IPS-20b (cell line): Measurements from ENCODE around the gene ZNF665.
"Not testable (repeated sequence)": the region's sequence is repeated elsewhere in the genome, so short reads cannot be mapped to it uniquely, and the experiment has no call there.

ENCODE experiments used
- H3K27ac ChIP-seq: one replicate; pipeline ENCODE4 v1.5.1; 2013; ENCODE audit warnings: low read length
- H3K27me3 ChIP-seq: 2 replicates; pipeline ENCODE4 v1.6.1; 2013; ENCODE audit warnings: mild to moderate bottlenecking, low read length, inconsistent platforms; ENCODE audit not compliant: insufficient read depth
- H3K36me3 ChIP-seq: 2 replicates; pipeline ENCODE4 v1.6.1; 2013; ENCODE audit warnings: low read depth, mild to moderate bottlenecking, inconsistent platforms, low read length, moderate library complexity; ENCODE audit not compliant: insufficient read depth
- H3K4me1 ChIP-seq: 2 replicates; pipeline ENCODE4 v1.6.1; 2013; ENCODE audit warnings: mild to moderate bottlenecking, control low read depth, inconsistent platforms, low read length, moderate library complexity; ENCODE audit not compliant: insufficient read depth
- H3K4me3 ChIP-seq: 2 replicates; pipeline ENCODE4 v1.5.1; 2013; ENCODE audit warnings: mild to moderate bottlenecking, low read length, inconsistent platforms
- H3K9ac ChIP-seq: 2 replicates; pipeline ENCODE4 v1.6.1; 2013; ENCODE audit warnings: low read depth, mild to moderate bottlenecking, inconsistent platforms, low read length, moderate library complexity
- H3K9me3 ChIP-seq: 2 replicates; pipeline ENCODE4 v1.6.1; 2013; ENCODE audit warnings: mild to moderate bottlenecking, low read depth, low read length, inconsistent platforms; ENCODE audit not compliant: insufficient read depth

Gene ZNF665

GRCh38 chr19:53189691-53190198 lies 3.4 kb downstream of the ZNF665 start:
- H3K27ac ChIP-seq, result not testable (repeated sequence)

DNA sequence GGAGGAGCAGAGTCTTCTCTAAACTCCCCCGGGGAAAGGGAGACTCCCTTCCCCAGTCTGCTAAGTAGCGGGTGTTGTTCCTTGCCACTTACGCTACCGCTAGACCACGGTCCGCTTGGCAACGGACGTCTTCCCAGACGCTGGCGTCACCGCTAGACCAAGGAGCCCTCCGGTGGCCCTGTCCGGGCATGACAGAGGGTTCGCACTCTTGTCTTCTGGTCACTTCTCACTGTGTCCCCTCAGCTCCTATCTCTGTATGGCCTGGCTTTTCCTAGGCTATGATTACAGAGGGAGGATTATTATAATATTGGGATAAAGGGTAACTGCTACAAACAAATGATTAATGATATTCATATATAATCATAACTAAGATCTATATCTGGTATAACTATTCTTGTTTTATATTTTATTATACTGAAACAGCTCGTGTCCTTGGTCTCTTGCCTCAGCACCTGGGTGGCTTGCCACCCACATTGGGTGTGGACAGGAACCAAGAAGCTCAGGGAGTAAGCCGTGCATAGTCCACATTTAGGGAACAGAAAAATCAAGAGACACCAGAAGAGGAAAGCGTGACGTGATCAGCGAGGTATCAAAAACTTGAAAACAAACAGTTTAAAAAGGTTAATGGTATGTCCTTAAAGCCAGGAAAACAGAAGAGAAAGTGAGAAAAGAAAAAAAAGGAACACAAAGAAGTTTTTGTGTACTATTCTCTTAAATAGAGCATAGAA lies 7.8 kb downstream of the ZNF665 start:
- H3K27me3 ChIP-seq, H3K9ac ChIP-seq, H3K9me3 ChIP-seq, H3K27ac ChIP-seq, H3K4me1 ChIP-seq, H3K4me3 ChIP-seq, H3K36me3 ChIP-seq: not testable (repeated sequence)

More at GRCh38 chr19:53189691-53190198, 3.4 kb downstream of the ZNF665 start:
- H3K9me3 ChIP-seq, H3K27me3 ChIP-seq, H3K4me1 ChIP-seq, H3K4me3 ChIP-seq, H3K36me3 ChIP-seq, H3K9ac ChIP-seq: not testable (repeated sequence)

DNA sequence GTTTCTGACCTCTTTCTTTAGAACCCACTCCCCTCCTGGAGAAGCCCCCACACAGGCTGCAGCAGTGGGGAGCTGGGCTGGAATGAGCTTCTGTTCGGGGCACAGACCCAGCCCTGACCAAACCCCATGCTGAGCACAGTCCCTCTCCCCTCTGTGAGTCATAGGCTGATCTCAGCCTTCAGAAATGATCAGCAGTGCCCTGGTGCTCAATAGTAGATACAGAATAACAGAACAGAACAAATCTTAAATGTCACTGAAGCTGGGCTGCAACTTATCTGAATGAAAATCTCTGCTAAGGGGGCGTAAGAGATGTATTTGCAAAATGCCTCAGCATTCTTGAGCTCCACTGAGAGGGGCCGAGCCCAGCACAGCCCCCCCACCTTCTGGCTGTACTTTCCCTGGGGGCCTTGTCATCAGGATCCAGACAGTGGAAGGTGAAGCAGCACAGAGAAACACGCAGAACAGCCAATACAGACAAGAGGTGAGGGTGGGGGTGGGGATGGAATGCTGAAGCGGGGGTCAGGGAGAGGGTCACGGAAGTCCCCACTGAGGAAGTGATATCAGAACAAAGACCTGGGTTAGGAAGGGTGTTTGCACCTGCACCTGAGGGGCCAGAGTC lies 9.9 kb downstream of the ZNF665 start:
- Histone ChIP-seq H3K9me3 (no peaks in the 10 kb centered on the region), H3K9ac (no peak overlapping the region), H3K27ac (no peak overlapping the region)

DNA sequence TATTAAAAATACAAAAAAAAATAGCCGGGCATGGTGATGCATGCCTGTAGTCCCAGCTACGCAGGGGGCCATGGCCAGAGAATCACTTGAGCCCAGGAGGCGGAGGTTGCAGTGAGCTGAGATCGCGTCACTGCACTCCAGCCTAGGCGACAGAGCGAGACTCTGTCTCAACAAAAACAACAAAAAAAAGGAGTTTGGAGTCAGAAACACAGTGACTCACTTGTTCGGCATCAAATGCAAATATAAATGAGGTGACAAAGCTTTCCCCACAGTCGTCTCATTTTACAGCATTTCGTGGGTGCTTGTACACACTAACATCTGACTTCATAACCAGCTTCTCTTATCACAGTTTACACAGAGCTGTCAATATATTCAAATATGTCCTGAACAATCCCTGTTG lies 11.0 kb downstream of the ZNF665 start:
- peaks cover 5% of the 10 kb centered on the region; the same call in 1 of the 2 replicates for H3K36me3 ChIP-seq
- no peaks in the 10 kb centered on the region for H3K4me1 ChIP-seq
- no peaks in the 10 kb centered on the region for H3K9me3 ChIP-seq
- H3K27me3 ChIP-seq, result no peaks in the 10 kb centered on the region
- no peak overlapping the region for H3K9ac ChIP-seq
- no peak overlapping the region for H3K27ac ChIP-seq
- H3K4me3 ChIP-seq, result no peak overlapping the region

More for the DNA sequence above, 9.9 kb downstream of the ZNF665 start:
- H3K36me3 ChIP-seq, result peaks cover 5% of the 10 kb centered on the region; the same call in 1 of the 2 replicates
- H3K4me1 ChIP-seq, result no peaks in the 10 kb centered on the region
- H3K27me3 ChIP-seq, result no peaks in the 10 kb centered on the region
- no peak overlapping the region for H3K4me3 ChIP-seq

DNA sequence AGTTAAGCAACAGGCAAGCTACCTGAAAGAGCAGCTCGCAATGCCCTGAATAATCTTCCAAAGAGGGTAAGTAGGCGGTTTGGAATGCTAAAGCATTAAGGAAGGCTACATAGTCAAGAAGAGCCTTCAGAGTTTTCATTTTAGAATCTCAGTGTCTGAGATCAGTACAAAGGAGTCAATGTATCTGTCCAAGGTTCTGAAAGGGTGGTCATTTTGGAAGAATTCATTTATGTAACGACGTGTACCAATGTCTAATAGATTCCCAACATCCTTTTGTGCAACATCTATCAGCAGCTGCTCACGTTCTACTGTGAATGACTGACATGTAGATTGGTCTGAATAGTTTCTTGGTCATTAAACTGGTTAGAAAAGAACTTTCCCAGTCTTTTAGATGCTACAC lies 15.2 kb downstream of the ZNF665 start:
- H3K36me3 ChIP-seq, result peaks cover 5% of the 10 kb centered on the region; the same call in 1 of the 2 replicates
- H3K4me3 ChIP-seq, result no peak overlapping the region
- peaks cover 6% of the 10 kb centered on the region for H3K9me3 ChIP-seq
- no peak overlapping the region for H3K9ac ChIP-seq
- H3K27ac ChIP-seq, result no peak overlapping the region
- H3K4me1 ChIP-seq, result no peaks in the 10 kb centered on the region
- no peaks in the 10 kb centered on the region for H3K27me3 ChIP-seq

- no peak overlapping the region for H3K9ac ChIP-seq
- H3K27me3 ChIP-seq, result no peaks in the 10 kb centered on the region
- no peaks in the 10 kb centered on the region for H3K4me1 ChIP-seq
- peaks cover 12% of the 10 kb centered on the region for H3K9me3 ChIP-seq
- no peak overlapping the region for H3K4me3 ChIP-seq
- H3K27ac ChIP-seq, result no peak overlapping the region
- no peaks in the 10 kb centered on the region for H3K36me3 ChIP-seq
Observed at GRCh38 chr19:53172889-53173288, 20.3 kb downstream of the ZNF665 start.

- Histone ChIP-seq H3K4me1 (no peaks in the 10 kb centered on the region), H3K27me3 (no peaks in the 10 kb centered on the region), H3K36me3 (peaks cover 13% of the 10 kb centered on the region), H3K9ac (no peak overlapping the region), H3K9me3 (peaks cover 39% of the 10 kb centered on the region), H3K4me3 (0 out of 2 replicates have a peak overlapping the region, but pooled peaks have one; percentile 5), H3K27ac (no peak overlapping the region)
Observed at GRCh38 chr19:53165691-53166091, 27.5 kb downstream of the ZNF665 start.

- Histone ChIP-seq H3K27ac (no peak overlapping the region), H3K27me3 (no peaks in the 10 kb centered on the region; the same call in 1 of the 2 replicates), H3K4me1 (no peaks in the 10 kb centered on the region; the same call in 1 of the 2 replicates), H3K9ac (no peak overlapping the region), H3K4me3 (no peak overlapping the region), H3K36me3 (peaks cover 11% of the 10 kb centered on the region), H3K9me3 (peaks cover 31% of the 10 kb centered on the region)
Observed at GRCh38 chr19:53161123-53161522, 32.0 kb downstream of the ZNF665 start.

- H3K27me3 ChIP-seq, result no peaks in the 10 kb centered on the region; the same call in 1 of the 2 replicates
- peaks cover 23% of the 10 kb centered on the region for H3K9me3 ChIP-seq
Observed at GRCh38 chr19:53160350-53160749, 32.8 kb downstream of the ZNF665 start.

DNA sequence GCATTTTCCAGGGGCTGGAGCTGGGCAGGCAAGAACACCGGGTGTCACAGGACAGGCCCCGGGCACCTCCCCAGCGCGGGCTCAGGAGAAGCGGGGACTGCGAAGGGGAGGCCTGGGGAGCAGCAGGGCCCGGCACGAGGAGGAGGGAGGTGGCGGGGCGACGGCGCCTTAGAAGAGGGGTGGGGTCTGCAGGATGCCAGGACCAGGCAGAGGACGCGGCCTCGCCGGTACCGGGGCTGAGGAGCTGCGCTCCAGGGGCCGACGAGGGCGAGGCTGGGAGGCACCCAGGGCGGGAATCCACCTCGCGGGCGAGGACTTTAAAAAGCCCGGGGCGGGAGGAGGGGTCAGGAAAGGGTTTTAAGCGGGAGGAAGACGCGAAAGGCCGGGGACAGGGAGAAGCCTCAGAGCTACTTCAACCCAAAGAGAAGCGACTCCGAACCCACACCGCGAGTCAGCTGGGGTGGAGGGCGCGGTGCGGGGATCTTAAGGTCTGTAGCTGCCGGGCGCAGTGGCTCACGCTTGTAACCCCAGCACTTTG lies 35.0 kb downstream of the ZNF665 start:
- Histone ChIP-seq H3K27me3 (no peaks in the 10 kb centered on the region; the same call in 1 of the 2 replicates), H3K9me3 (peaks cover 4% of the 10 kb centered on the region; the same call in 1 of the 2 replicates), H3K4me3 (peak overlapping the region; percentile 91), H3K9ac (peak overlapping the region; percentile 62), H3K36me3 (0 out of 2 replicates have a peak, but pooled peaks cover 2% of the 10 kb centered on the region), H3K4me1 (no peaks in the 10 kb centered on the region; the same call in 1 of the 2 replicates), H3K27ac (no peak overlapping the region)

More at GRCh38 chr19:53160350-53160749, 32.8 kb downstream of the ZNF665 start:
- Histone ChIP-seq H3K9ac (no peak overlapping the region), H3K27ac (no peak overlapping the region), H3K4me1 (no peaks in the 10 kb centered on the region; the same call in 1 of the 2 replicates), H3K36me3 (peaks cover 5% of the 10 kb centered on the region; the same call in 1 of the 2 replicates), H3K4me3 (no peak overlapping the region)

DNA sequence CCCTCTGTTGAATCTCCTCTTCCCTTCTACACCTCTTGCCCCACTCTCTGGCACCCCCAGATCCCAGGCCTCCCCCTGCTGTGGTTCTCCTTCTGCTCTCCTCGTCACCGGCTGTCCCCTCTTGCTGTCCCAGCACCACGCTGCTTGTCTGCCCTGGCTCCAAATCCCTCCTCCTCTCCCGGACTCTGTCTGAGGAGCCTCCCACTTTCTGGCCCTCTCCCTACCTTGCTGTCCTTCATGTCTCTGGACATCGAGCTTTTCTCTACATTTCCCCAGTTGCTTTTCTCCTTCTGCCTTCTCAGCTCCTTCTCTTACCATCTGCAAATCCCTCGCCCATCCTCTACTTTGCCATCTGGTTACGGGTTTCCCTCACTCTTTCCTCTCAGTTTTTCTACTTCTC lies 35.5 kb downstream of the ZNF665 start:
- Histone ChIP-seq H3K9ac (peak overlapping the region; percentile 62; the same call in 1 of the 2 replicates), H3K36me3 (0 out of 2 replicates have a peak, but pooled peaks cover 3% of the 10 kb centered on the region), H3K4me3 (peak overlapping the region; percentile 91), H3K27ac (no peak overlapping the region), H3K27me3 (no peaks in the 10 kb centered on the region; the same call in 1 of the 2 replicates), H3K9me3 (peaks cover 3% of the 10 kb centered on the region; the same call in 1 of the 2 replicates), H3K4me1 (no peaks in the 10 kb centered on the region; the same call in 1 of the 2 replicates)
